HCT116 (cell line): ENCODE data around the gene DOCK11.

ENCODE experiments used
- EGR1 ChIP-seq: IDR thresholded peaks from 2 replicates; pipeline ENCODE4 v1.6.1; 2012; ENCODE audit warnings: low read depth
- EZH2phosphoT487 ChIP-seq: fragments of 200-600 bp; IDR thresholded peaks from 2 replicates; pipeline ENCODE4 v1.6.1; 2018; ENCODE audit warnings: antibody characterized with exemption, borderline replicate concordance
- POLR2AphosphoS5 ChIP-seq: IDR thresholded peaks from 2 replicates; pipeline ENCODE4 v1.6.1; 2011; ENCODE audit warnings: mild to moderate bottlenecking, low read depth, low read length, moderate library complexity
- SIN3A ChIP-seq: IDR thresholded peaks from 2 replicates; pipeline ENCODE4 v1.6.1; 2012; ENCODE audit warnings: low read depth
- TF ChIP-seq, protein P1 (sequence below): IDR thresholded peaks from 2 replicates; pipeline ENCODE4 v1.6.1; 2012; ENCODE audit warnings: low read depth

- TF ChIP-seq EZH2phosphoT487 (no peak), POLR2AphosphoS5 (no peak), SIN3A (no peak), EGR1 (no peak)
- TF ChIP-seq, protein P1, sequence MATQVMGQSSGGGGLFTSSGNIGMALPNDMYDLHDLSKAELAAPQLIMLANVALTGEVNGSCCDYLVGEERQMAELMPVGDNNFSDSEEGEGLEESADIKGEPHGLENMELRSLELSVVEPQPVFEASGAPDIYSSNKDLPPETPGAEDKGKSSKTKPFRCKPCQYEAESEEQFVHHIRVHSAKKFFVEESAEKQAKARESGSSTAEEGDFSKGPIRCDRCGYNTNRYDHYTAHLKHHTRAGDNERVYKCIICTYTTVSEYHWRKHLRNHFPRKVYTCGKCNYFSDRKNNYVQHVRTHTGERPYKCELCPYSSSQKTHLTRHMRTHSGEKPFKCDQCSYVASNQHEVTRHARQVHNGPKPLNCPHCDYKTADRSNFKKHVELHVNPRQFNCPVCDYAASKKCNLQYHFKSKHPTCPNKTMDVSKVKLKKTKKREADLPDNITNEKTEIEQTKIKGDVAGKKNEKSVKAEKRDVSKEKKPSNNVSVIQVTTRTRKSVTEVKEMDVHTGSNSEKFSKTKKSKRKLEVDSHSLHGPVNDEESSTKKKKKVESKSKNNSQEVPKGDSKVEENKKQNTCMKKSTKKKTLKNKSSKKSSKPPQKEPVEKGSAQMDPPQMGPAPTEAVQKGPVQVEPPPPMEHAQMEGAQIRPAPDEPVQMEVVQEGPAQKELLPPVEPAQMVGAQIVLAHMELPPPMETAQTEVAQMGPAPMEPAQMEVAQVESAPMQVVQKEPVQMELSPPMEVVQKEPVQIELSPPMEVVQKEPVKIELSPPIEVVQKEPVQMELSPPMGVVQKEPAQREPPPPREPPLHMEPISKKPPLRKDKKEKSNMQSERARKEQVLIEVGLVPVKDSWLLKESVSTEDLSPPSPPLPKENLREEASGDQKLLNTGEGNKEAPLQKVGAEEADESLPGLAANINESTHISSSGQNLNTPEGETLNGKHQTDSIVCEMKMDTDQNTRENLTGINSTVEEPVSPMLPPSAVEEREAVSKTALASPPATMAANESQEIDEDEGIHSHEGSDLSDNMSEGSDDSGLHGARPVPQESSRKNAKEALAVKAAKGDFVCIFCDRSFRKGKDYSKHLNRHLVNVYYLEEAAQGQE = no peak
These were observed 64.9 kb downstream of the DOCK11 start for GRCh38 chrX:118560489-118560888.
